GM21717 (cell line): Measurements from ENCODE around the gene SAMD4A.
A peak's percentile ranks its signal among the peaks of the same experiment; 100 is the strongest.

Source experiments
- ATAC-seq: cut with Tn5 transposase; IDR thresholded peaks from one replicate; pipeline ENCODE4 v1.9.1; 2021; ENCODE audit warnings: mild to moderate bottlenecking, moderate library complexity; ENCODE audit not compliant: unreplicated experiment

Gene SAMD4A, protein sequence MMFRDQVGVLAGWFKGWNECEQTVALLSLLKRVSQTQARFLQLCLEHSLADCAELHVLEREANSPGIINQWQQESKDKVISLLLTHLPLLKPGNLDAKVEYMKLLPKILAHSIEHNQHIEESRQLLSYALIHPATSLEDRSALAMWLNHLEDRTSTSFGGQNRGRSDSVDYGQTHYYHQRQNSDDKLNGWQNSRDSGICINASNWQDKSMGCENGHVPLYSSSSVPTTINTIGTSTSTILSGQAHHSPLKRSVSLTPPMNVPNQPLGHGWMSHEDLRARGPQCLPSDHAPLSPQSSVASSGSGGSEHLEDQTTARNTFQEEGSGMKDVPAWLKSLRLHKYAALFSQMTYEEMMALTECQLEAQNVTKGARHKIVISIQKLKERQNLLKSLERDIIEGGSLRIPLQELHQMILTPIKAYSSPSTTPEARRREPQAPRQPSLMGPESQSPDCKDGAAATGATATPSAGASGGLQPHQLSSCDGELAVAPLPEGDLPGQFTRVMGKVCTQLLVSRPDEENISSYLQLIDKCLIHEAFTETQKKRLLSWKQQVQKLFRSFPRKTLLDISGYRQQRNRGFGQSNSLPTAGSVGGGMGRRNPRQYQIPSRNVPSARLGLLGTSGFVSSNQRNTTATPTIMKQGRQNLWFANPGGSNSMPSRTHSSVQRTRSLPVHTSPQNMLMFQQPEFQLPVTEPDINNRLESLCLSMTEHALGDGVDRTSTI

DNA sequence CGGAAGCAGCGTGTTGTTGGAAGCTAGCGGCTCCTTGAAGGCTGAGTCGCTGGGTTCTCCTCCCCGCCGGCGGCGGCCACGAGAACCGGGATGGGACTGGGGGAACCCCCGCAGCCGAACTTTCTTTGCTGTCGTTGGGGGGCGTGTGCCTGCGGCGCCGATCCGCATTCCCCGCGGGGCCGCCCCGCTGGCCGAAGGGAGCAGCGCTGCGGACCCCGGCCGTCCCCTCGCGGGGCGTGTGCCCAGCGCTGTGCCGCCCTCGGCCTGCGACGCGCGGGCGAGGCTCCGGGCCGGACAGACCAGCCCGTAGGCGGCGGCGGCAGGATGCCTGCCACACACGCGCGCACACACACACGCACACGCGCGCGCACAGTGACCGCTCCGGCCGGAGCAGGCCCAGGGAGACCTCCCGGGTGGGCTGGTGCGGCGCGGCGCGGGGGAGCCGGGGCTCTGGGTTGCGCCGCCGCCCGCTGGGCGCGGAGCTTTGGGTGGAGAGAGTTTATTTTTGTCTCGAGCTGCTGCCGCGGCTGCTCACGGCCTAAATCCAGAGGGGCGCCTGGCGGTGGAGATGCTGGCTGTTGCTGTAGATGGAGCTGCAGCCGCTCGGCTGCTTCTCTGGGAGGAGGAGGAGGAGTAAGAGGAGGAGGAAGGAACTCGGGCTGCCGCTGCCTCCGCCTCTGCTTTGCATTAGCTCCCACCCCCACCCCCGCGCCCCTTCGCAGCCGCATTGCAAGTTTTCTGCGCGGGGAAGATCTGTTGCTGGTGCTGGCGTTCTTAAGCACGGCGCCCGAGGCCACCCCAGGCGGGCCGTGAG is at the start of gene SAMD4A:
Gene SAMD4A, plus strand, starts transcription at position 719 of the 814 bp plus-strand sequence. CDS start 789 bp downstream, outside the sequence.
- ATAC-seq, result peak; percentile 41

DNA sequence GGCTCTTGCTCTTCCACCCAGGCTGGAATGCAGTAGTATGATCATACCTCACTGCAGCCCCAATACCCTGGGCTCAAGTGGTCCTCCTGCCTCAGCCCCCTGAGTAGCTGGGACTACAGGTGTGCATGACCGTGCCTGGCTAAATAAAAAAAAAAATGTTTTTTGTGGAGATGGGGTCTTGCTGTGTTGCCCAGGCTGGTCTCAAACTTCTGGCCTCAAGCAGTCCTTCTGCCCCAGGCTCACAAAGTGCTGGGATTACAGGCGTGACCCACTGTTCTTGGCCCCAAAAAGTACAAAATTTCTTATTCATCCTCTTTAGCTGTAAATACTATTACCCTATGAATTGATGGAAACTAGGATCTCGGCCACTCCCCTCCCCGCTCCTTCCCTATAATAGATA is 42.5 kb upstream of the SAMD4A start:
- ATAC-seq, result no peak

DNA sequence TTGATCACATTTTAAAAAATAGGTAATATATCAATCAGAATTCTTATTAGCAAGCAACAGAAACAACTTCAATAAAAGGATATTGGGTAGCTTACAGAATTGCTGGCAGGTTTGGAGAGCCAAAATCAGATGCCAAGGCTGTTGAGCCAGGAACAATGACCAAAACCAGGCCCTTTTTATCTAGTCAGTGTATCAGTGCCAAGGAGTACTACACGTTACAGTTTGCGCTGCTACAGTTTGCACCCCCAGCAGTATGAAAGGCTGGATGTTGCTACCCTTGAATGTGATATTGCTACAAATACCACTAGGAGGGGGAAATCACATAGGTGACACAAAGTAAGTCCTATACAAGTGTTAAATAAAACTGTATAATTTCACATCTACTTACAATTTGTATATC is 38.0 kb upstream of the SAMD4A start:
- ATAC-seq, result no peak

DNA sequence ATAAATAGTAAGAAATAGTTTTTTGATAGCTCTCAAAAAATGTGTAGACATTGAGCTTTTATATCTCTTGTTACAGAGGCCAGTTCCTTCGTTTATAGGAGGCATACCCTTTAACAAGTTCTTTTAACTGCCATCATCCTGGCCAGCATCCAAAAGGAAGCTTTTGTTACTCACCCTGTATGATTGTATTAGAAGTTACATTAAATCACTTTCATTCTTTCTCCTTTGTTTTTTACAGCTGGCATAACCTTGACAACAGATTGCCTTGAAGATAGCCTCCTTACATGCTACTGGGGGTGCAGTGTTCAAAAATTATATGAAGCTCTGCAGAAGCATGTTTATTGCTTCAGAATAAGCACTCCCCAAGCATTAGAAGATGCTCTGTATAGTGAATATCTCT is 37.1 kb upstream of the SAMD4A start:
- ATAC-seq, result no peak

DNA sequence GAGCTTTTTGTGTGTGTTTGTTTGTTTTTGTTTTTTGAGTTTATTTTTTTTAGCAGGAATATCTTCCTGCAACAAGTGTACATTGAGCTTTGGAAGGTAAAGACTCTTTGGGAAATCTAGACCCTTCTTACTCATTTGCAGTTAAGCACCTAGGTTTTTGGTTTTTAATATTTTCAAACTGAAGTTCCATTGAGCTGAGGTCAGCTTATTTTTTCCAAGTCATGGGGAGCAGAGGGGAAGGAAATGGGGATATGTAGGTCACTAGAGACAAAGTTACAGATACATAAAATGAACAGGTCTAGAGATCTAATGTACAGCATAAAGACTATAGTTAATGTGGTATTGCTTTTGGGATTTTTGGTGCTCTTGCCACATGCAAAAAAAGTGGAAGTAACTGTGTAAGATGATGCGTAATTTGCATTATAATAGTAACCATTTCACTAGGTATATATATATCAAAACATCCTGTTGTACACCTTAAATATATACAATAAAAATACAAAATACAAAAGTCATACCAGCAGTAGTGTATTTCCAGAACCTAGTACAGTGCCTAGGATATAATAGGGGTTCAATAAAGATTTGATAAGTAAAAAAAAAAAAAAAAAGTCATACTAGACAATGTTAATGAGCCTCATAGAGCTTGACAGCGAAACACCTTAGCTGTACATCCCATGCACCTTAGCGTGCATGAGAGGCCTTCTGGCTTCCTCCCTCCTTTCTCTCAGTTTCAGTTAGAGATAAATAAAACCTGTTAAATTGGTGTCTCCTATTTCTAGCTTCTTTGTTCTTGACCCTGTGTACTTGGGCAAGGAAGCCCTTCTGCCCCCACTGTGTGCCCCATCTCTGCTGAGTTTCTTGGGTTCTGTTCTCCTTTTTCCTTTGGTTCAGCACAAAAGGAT is 34.6 kb upstream of the SAMD4A start:
- peak; percentile 87 for ATAC-seq

DNA sequence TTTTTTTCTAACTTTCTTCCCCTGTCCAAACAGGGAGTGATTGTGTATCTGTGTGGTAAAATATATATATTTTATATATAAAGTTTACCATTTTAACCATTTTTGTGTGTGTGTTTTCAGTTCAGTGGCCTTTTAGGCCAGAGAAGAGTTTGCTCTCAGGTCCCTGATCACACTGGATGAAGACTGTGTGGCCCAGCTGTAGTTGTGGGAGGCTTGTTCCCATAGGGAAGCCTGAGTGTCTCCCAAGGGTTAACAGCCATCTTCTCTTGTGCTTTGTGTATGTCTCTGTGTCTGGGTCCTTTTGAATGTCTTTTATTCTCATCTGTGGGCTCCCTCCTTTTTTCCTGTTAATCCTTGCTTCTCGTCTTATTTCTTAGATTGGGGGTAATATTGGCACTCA is 33.8 kb upstream of the SAMD4A start:
- no peak for ATAC-seq

DNA sequence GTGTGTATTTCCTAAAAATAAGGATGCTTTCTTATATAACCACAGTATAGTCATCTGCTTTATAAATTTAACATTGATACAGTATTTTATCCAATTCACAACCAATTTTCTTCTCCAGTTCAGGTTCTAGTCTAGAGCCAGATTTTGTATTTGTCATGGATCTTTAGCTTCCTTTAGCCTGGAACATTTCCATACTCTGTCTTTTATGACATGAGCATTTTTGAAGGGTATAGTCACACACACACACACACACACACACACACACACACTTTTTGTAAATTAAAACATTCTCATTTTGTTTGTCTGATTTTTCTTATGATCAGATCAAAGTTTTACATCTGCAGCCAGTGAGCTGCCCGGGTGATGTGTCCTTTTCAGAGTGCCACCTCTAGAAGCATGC is 31.8 kb upstream of the SAMD4A start:
- no peak for ATAC-seq

DNA sequence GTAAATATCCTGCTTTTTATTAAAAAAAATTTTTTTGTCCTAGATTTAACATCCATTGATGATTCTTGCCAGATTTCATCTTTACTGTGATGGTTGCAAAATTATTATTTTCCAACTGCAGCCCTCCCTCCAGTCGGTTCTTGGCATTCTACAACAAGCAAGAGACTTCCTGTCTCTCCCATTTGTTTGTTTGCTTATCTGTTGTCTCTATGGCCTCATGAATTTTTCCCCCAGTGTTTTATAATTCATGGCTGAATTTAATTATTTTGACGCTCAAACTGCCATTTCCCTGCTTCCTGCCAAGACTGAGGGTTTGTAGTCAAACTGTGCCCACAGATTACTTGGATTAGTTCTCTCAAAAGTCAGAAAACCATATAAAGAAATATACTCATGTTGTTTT is 31.3 kb upstream of the SAMD4A start:
- ATAC-seq, result no peak

DNA sequence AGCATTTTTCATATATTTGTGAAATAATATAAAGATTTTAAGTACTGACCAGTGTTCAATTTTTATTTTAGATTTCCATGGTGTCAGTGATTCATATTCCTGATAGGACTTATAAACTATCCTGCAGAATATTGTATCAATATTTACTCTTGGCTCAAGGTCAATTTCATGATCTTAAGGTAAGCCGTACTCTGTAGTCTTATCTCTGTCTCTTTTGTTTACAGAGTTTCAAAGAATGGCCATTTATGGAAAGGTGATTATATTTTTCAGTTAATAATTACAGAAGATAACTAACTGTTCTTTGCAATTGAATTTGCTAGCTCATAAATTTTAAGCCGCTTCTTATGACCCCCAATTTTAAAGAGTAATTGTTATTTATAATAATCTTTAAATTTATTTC is 29.3 kb upstream of the SAMD4A start:
- no peak for ATAC-seq

DNA sequence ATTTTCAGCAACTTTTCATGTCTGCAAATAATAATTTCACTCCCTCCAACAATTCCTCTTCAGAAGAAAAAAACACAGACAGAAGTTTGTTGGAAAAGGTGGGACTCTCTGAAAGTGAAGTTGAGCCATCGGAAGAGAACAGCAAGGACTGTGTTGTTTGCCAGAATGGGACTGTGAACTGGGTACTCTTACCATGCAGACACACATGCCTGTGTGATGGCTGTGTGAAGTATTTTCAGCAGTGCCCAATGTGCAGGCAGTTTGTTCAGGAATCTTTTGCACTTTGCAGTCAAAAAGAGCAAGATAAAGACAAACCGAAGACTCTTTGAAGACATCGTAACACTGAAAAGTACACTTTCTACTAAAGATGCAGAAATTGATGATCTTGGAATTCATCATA is 28.9 kb upstream of the SAMD4A start:
- ATAC-seq, result no peak

DNA sequence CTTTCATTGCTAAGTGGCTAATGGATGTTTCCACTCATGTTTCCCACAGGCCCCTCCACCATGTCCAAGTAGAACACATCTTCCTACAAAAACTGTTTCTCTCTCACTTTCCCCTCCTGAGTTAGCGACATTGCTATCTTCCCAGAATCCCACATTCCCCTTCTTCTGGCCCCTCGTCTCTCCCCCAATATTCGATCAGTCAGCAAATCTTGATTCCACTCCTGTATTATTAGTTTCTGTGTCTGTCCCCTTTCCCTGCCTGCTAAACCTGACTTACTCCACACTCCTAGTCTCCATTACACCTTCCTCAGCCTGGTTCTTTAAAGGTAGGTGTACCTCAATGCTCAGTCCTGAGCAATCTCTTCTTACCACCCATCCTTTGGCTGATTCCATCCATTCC is 19.3 kb upstream of the SAMD4A start:
- no peak for ATAC-seq

DNA sequence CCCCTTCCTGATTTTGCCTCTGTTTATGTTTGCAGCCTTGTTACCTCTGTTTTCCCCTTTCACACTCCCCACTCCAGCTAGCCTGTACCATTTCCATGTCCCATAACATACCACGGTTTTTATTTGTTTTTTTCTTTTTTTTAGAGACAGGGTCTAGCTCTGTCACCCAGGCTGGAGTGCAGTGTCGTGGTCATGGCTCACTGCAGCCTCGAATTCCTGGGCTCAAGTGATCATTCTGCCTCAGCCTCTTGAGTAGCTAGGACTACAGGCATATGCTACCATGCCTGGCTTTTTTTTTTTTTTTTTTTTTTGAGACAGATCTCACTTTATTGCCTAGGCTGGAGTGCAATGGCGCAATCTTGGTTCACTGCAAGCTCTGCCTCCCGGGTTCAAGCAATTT is 18.4 kb upstream of the SAMD4A start:
- no peak for ATAC-seq

DNA sequence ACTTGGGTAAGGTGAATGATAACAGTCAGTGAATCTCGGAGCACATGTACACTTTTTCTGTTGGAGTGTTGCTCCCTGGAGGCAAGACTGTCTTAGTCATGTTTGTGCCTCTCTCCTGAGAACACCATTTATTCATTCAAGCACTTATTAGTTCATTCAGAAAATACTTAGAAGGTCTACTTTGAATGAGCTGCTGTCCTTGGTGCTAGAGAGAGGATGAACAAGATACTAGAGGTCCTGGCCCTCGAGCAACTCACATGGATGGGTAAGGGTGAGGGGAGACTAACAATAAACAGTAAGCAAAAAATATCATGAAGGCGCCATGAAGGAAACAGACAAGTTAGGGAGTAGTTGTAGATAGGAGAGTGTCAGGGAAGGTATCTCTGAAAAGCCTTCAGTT is 17.1 kb upstream of the SAMD4A start:
- no peak for ATAC-seq

DNA sequence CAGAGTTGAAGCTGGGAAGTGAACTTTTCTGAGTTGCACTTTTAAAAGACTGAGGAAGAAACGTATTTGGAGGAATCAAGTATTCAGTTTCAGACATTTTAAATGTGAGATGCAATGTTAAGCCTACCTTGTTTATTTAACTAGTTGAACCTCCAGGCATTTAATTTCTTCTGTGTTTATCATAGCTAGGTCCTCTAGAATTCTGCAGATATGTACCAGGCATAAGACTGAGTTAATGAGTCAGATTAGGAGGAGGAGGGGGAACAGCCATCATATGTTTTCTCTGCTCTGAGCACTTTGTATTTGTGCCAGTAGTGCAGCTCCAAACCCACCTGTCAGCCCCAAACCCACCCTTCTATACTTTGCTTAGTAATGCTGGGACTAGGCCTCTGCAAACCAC is 16.4 kb upstream of the SAMD4A start:
- ATAC-seq, result no peak

DNA sequence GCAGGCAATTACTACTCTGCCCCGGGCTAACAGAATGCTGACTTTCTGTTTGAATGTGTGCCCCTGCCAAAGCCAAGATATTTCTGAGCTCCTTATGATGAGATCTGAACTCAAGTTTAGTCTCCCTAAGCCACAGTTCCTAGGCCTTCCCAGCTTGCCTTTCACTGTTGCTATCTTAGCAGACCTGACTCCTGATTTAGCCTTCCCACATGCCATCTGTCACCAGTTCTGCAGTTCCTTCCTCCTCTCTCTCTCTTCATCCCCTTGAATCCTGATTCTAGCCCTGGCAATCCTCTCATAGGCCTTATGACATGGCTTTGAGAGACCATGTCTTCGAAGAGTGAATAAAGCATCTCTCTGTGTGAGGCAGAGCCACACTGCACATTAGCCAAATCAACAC is 12.5 kb upstream of the SAMD4A start:
- no peak for ATAC-seq

DNA sequence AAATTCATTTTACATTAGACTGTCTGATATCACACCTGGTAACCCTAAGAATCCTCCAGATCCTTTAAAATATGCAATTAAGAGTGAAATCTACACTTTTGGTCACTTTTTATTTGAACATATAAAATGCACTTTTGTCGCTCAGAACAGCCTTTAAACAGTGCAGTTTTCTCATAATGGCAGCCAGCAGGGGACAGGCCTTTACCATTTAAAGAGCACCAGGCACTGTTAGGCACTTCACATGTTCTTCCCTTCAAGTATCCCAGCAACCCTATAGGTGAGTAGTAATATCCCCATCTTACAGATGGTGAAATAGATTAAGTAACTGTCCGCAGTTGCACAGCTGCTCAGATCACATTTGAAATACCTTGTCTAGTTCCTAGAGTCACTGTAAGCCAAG is 11.3 kb upstream of the SAMD4A start:
- ATAC-seq, result no peak

DNA sequence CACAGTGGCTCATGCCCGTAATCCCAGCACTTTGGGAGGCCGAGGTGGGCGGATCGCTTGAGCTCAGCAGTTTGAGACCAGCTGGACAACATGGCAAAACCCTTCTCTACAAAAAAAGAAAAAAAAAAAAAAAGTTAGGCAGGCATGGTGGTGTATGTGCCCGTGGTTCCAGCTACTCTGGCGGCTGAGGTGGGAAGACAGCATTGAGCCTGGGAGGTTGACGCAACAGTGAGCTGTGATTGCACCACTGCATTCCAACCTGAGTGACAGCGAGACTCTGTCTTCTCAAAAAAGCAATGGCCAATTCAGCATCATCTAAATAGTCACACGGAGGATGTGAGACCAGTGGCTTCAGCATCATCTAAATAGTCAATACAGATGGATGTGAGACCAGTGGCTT is 10.4 kb upstream of the SAMD4A start:
- ATAC-seq, result no peak

DNA sequence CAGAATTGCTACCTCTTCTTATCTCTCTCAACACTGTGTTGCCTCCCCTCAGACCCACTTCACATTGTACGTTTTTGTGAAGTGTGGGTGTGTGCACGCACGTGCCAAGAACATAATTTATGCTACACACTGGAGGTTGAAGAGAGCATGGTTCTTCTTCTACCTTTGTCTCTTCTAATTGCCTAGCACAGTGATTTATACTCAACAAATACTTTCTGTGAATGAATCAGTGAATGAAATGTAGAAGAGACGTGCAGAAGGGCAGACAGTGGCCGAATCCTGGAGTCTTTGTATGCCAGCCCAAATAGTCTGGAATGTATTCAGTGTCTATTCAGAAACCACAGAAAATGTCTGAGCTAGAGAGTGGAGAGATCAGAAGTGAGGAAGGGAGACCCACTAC is 4.6 kb upstream of the SAMD4A start:
- ATAC-seq, result no peak

DNA sequence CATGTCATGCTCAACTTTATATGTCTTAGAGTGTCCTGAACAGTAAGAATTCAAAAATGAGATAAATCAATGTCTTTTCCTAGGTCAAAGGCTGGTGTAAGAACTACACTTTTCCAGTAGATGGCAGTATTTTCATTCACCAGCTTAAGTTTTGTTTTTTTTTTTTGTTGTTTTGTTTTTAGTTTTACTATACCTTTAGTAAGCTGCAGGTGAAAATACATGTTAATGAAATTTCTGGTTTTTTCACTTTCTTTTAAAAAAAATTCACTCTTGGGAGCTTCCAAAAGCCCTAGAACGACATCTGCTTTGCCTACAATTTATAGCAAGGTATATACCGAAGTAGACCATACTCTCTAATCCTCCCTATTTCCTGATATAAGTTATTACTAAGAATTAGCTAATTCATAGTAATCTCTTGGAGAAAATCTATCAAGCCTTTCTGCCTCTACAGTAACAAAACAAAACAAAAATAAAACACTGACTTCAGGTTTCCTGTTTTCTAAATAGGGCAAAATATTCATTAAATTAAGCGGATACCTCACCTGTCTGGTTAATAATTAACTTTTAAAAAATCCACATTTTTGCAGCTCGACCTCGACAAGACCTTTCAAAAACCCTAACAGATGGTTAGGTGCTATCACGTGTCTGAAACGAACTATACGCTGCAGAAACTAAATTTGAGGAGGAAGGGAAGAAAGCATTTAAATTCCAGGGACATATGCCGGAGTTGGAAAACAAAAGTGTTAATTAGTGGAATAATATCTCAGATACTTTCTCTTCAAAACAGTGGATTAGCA is 2.7 kb upstream of the SAMD4A start:
- ATAC-seq, result no peak
